Thymus (tissue), 11 donors: ENCODE results near the gene DISP2. TPM values are rescaled to one million over a fixed set of nuclear protein-coding genes. Genes with fewer than 3 reads are reported as not detected.

Source experiments
- DNase-seq, 9 donors: peaks; one replicate each; pipeline ENCODE4 v3.0.0-alpha.2; 2013; ENCODE audit warnings: low spot score in 9 of 9, low read depth in 6 of 9, missing footprints in 1 of 9
- H3K27ac ChIP-seq, 2 donors: one replicate each; pipeline ENCODE4 v1.5.1; 2013; ENCODE audit warnings: control low read depth in 1 of 2, low read depth in 1 of 2, low read length in 1 of 2, mild to moderate bottlenecking in 1 of 2, moderate library complexity in 1 of 2
- H3K27me3 ChIP-seq, 2 donors: one replicate each; pipeline ENCODE4 v1.5.1; 2013; ENCODE audit warnings: low read length in 1 of 2; ENCODE audit not compliant: control insufficient read depth in 2 of 2, insufficient read depth in 1 of 2
- H3K36me3 ChIP-seq, 2 donors: one replicate each; pipeline ENCODE4 v1.5.1; 2013; ENCODE audit warnings: low read length in 1 of 2, mild to moderate bottlenecking in 1 of 2, moderate library complexity in 1 of 2; ENCODE audit not compliant: control insufficient read depth in 2 of 2, insufficient read depth in 2 of 2
- H3K4me1 ChIP-seq, 2 donors: one replicate each; pipeline ENCODE4 v1.5.1; 2013; ENCODE audit warnings: low read length in 2 of 2; ENCODE audit not compliant: control insufficient read depth in 2 of 2, insufficient read depth in 2 of 2
- H3K4me3 ChIP-seq, 2 donors: one replicate each; pipeline ENCODE4 v1.5.1; 2013; ENCODE audit warnings: low read length in 2 of 2, control low read depth in 1 of 2, mild to moderate bottlenecking in 1 of 2
- H3K9me3 ChIP-seq, 2 donors: one replicate each; pipeline ENCODE4 v1.5.1; 2013; ENCODE audit warnings: low read length in 1 of 2, mild to moderate bottlenecking in 1 of 2; ENCODE audit not compliant: control insufficient read depth in 2 of 2, insufficient read depth in 1 of 2
- WGBS: extraction: QIAGEN DNeasy Blood & Tissue Kit; methylation state at CpG from one replicate; pipeline ENCODE4 v1.1.7; 2013; 5-methylcytosine and 5-hydroxymethylcytosine counted together
- polyA plus RNA-seq: library from polyadenylated mRNA; stranded (reverse); fragments of 200-250 nt; gene quantifications from one replicate; pipeline ENCODE4 v1.2.3, GENCODE V29; 2013
- total RNA-seq: library from RNA; stranded (reverse); fragments of 120-200 nt; gene quantifications from one replicate; pipeline ENCODE4 v1.2.4, GENCODE V29; 2013
- donor health status: healthy.

Gene DISP2
- total and polyA plus RNA-seq, 2 donors, result 0.19 to 0.55 TPM

GRCh38 chr15:40365624-40366456 lies 7.8 kb downstream of the DISP2 start:
- Histone ChIP-seq H3K27ac (no peak overlapping the region), H3K4me3 (no peak overlapping the region), H3K27me3 (peaks cover 0 to 11% of the 10 kb centered on the region in 2 donors), H3K4me1 (peaks cover 5 to 27% of the 10 kb centered on the region in 2 donors), H3K9me3 (no peaks in the 10 kb centered on the region), H3K36me3 (no peaks in the 10 kb centered on the region)
- DNase-seq, result no peak
- WGBS, result 96% methylated on average over 11 of the region's 11 CpGs

DNA sequence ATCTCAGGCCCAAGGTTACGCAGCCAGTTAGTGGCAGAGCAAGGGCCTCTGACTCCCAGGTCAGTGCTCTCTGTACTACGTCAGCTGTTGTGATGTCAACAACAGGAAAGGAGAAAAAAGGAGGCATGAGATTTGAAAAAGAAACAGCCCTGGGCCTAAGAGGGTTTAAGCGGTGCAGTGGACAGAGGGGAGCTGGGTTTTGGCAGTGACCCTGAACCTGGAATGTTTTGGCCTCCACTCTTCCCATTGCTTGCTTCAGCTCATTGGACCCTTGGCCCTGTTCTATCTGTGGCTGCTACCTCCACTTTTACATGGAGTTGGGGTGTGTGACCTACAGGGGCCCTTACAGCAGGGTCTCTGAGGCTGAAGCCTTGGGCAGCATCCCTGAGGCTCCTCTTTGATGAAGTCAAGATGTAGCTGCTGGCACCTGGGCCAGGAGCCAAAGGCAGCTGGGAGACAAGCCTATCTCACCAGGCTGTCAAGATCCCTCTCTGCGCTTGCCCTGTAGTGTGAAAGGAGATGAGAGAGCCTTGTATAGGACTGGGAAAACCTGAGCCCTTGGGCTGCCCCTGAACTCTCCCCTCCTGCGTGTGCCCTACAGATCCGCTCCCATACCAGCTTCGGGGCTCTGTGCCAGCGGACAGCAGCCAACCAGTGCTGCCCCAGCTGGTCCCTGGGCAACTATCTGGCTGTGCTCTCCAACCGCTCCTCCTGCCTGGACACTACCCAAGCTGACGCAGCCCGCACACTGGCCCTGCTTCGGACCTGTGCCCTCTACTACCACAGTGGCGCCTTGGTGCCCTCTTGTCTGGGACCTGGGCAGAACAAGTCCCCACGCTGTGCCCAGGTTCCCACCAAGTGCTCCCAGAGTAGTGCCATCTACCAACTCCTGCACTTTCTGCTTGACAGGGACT lies 8.7 kb downstream of the DISP2 start:
- Histone ChIP-seq H3K27ac (no peak overlapping the region), H3K9me3 (no peaks in the 10 kb centered on the region), H3K36me3 (no peaks in the 10 kb centered on the region), H3K27me3 (peaks cover 0 to 14% of the 10 kb centered on the region in 2 donors), H3K4me3 (no peak overlapping the region), H3K4me1 (peaks cover 5 to 27% of the 10 kb centered on the region in 2 donors)
- peak in 1 of 9 donors; percentile 10 for DNase-seq
- WGBS, result 97% methylated on average over 14 of the region's 14 CpGs

- no peak for DNase-seq
- Histone ChIP-seq H3K9me3 (no peaks in the 10 kb centered on the region), H3K36me3 (no peaks in the 10 kb centered on the region), H3K4me1 (peaks cover 5 to 27% of the 10 kb centered on the region in 2 donors), H3K27me3 (peaks cover 0 to 14% of the 10 kb centered on the region in 2 donors), H3K4me3 (peak overlapping the region; percentile 49 to 54), H3K27ac (peak overlapping the region; percentile 55 to 57)
- WGBS, result 64% methylated on average over 5 of the region's 5 CpGs
Observed at GRCh38 chr15:40367371-40367685, 9.3 kb downstream of the DISP2 start.

DNA sequence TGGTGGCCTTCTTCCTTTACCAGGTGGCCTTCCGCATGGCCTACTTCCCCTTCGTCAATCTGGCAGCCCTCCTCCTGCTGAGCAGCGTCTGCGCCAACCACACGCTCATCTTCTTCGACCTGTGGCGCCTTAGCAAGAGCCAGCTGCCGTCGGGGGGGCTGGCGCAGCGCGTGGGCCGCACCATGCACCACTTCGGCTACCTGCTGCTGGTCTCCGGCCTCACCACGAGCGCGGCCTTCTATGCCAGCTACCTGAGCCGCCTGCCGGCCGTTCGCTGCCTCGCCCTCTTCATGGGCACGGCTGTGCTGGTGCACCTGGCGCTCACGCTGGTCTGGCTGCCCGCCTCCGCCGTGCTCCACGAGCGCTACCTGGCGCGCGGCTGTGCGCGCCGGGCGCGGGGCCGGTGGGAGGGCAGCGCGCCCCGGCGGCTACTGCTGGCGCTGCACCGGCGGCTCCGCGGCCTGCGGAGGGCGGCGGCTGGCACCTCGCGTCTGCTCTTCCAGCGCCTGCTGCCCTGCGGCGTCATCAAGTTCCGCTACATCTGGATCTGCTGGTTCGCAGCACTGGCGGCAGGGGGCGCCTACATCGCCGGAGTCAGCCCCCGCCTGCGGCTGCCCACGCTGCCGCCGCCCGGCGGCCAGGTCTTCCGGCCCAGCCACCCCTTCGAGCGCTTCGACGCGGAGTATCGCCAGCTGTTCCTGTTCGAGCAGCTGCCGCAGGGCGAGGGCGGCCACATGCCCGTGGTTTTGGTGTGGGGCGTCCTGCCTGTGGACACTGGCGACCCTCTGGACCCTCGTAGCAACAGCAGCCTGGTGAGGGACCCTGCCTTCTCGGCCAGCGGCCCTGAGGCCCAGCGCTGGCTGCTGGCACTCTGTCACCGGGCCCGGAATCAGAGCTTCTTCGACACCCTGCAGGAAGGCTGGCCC lies 9.9 kb downstream of the DISP2 start:
- H3K36me3 ChIP-seq, result no peaks in the 10 kb centered on the region
- no peaks in the 10 kb centered on the region for H3K9me3 ChIP-seq
- DNase-seq, result peak; percentile 66 to 92 (median 77)
- H3K4me3 ChIP-seq, result peak overlapping the region; percentile 49 to 54
- H3K4me1 ChIP-seq, result peaks cover 5 to 27% of the 10 kb centered on the region in 2 donors
- 8% methylated on average over 91 of the region's 91 CpGs for WGBS
- peaks cover 0 to 14% of the 10 kb centered on the region in 2 donors for H3K27me3 ChIP-seq
- peak overlapping the region; percentile 55 to 57 for H3K27ac ChIP-seq

DNA sequence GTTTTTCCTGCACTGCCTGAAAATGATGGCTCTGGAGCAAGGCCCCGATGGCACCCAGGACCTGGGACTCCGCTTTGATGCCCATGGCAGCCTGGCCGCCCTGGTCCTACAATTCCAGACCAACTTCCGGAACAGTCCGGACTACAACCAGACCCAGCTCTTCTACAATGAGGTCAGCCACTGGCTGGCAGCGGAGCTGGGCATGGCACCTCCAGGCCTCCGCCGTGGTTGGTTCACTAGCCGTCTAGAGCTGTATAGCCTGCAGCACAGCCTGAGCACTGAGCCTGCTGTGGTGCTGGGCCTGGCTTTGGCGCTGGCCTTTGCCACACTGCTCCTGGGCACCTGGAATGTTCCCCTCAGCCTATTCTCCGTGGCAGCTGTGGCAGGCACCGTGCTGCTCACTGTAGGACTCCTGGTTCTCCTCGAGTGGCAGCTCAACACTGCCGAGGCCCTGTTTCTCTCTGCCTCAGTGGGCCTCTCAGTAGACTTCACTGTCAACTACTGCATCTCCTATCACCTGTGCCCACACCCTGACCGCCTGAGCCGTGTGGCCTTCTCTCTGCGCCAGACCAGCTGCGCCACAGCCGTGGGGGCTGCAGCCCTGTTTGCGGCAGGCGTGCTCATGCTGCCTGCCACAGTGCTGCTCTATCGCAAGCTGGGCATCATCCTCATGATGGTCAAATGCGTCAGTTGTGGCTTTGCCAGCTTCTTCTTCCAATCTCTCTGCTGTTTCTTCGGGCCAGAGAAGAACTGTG lies 10.9 kb downstream of the DISP2 start:
- no peak overlapping the region for H3K4me3 ChIP-seq
- no peaks in the 10 kb centered on the region for H3K36me3 ChIP-seq
- DNase-seq, result no peak
- peaks cover 0 to 14% of the 10 kb centered on the region in 2 donors for H3K27me3 ChIP-seq
- WGBS, result 97% methylated on average over 24 of the region's 24 CpGs
- H3K4me1 ChIP-seq, result peaks cover 5 to 27% of the 10 kb centered on the region in 2 donors
- H3K27ac ChIP-seq, result no peak overlapping the region
- H3K9me3 ChIP-seq, result no peaks in the 10 kb centered on the region

DNA sequence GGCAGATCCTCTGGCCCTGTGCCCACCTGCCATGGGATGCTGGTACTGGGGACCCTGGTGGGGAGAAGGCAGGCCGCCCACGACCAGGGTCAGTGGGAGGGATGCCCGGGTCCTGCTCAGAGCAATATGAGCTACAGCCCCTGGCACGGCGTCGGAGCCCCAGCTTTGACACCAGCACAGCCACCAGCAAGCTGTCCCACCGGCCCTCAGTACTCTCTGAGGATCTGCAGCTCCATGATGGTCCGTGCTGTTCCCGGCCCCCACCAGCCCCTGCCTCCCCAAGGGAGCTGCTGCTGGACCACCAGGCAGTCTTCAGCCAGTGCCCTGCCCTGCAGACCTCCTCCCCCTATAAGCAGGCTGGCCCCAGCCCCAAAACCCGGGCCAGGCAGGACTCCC lies 11.5 kb downstream of the DISP2 start:
- DNase-seq, result no peak
- Histone ChIP-seq H3K9me3 (no peaks in the 10 kb centered on the region), H3K36me3 (no peaks in the 10 kb centered on the region), H3K27me3 (peaks cover 0 to 14% of the 10 kb centered on the region in 2 donors), H3K4me3 (no peak overlapping the region), H3K27ac (no peak overlapping the region), H3K4me1 (peaks cover 5 to 27% of the 10 kb centered on the region in 2 donors)
- WGBS, result 96% methylated on average over 10 of the region's 10 CpGs

GRCh38 chr15:40369971-40370370 lies 12.0 kb downstream of the DISP2 start:
- 98% methylated on average over 13 of the region's 13 CpGs for WGBS
- Histone ChIP-seq H3K4me1 (peaks cover 5 to 27% of the 10 kb centered on the region in 2 donors), H3K36me3 (no peaks in the 10 kb centered on the region), H3K27ac (no peak overlapping the region), H3K27me3 (peaks cover 0 to 14% of the 10 kb centered on the region in 2 donors), H3K9me3 (no peaks in the 10 kb centered on the region), H3K4me3 (no peak overlapping the region)
- DNase-seq, result no peak

- Histone ChIP-seq H3K27me3 (peaks cover 0 to 14% of the 10 kb centered on the region in 2 donors), H3K36me3 (no peaks in the 10 kb centered on the region), H3K4me1 (peaks cover 0 to 5% of the 10 kb centered on the region in 2 donors), H3K4me3 (no peak overlapping the region), H3K27ac (no peak overlapping the region), H3K9me3 (no peaks in the 10 kb centered on the region)
- no peak for DNase-seq
- WGBS, result 75% methylated on average over 2 of the region's 2 CpGs
Observed at GRCh38 chr15:40372981-40373380, 15.0 kb downstream of the DISP2 start.
